Vagina (tissue), 2 donors: Measurements from ENCODE around the gene ADCY5. TPM values are rescaled to one million over a fixed set of nuclear protein-coding genes. Genes with fewer than 3 reads are reported as not detected.
A peak's percentile ranks its signal among the peaks of the same experiment; 100 is the strongest.

ENCODE experiments used
- DNase-seq, 2 donors: peaks; one replicate each; pipeline ENCODE4 v3.0.0-alpha.2; 2017; ENCODE audit errors: extremely low spot score in 2 of 2
- H3K27ac ChIP-seq: fragments of 200-600 bp; sonication (generic); one replicate; pipeline ENCODE4 v1.5.1; 2019
- H3K27me3 ChIP-seq: fragments of 200-600 bp; sonication (generic); one replicate; pipeline ENCODE4 v1.5.1; 2019
- H3K36me3 ChIP-seq, 2 donors: fragments of 200-600 bp; sonication (generic); one replicate each; pipeline ENCODE4 v1.5.1; 2017 to 2019
- H3K4me1 ChIP-seq: fragments of 200-600 bp; sonication (generic); one replicate; pipeline ENCODE4 v1.5.1; 2019
- H3K4me3 ChIP-seq, 2 donors: fragments of 200-600 bp; sonication (generic); 1 replicate in 1 of 2; 2 replicates in 1 of 2; pipeline ENCODE4 v1.5.1; 2016 to 2019
- H3K9me3 ChIP-seq: fragments of 200-600 bp; sonication (generic); one replicate; pipeline ENCODE4 v1.5.1; 2019
- CTCF ChIP-seq, 3 experiments: fragments of 450-650 bp in 2 of 3; fragments of 200-600 bp in 1 of 3; sonication (generic) in 1 of 3; IDR thresholded peaks; one replicate each; pipeline ENCODE4 v1.5.1; 2017 to 2019; ENCODE audit warnings: antibody characterized with exemption in 3 of 3, mild to moderate bottlenecking in 2 of 3, moderate library complexity in 2 of 3
- POLR2A ChIP-seq, 2 donors: fragments of 450-650 bp; IDR thresholded peaks; one replicate each; pipeline ENCODE4 v1.6.1; 2017; ENCODE audit warnings: antibody characterized with exemption in 2 of 2, mild to moderate bottlenecking in 2 of 2, moderate library complexity in 2 of 2
- POLR2AphosphoS5 ChIP-seq, 2 donors: sonication (generic); formaldehyde crosslinking; IDR thresholded peaks; one replicate each; pipeline ENCODE4 v1.9.0; 2017; ENCODE audit warnings: antibody characterized with exemption in 2 of 2, mild to moderate bottlenecking in 2 of 2, low read depth in 1 of 2; ENCODE audit not compliant: insufficient read depth in 1 of 2
- intact Hi-C: fragments of 100-400 bp; cut with DNase I; formaldehyde crosslinking; loops from one replicate; pipeline ENCODE4 v1.15.1; 2023
- total RNA-seq: library from RNA; depleted of rRNA; stranded (reverse); fragments of >200 nt; gene quantifications from one replicate; pipeline ENCODE4 v1.2.3, GENCODE V29; 2016

ADCY5 gene
- total RNA-seq, 1 donor from 2014 or later: 16.7 TPM

- no peaks in the 10 kb centered on the region for H3K4me1 ChIP-seq
- H3K27me3 ChIP-seq: no peaks in the 10 kb centered on the region
- no peak for TF ChIP-seq CTCF (IDR thresholded peaks at IDR 0.05)
- no peak for TF ChIP-seq POLR2AphosphoS5 (IDR thresholded peaks at IDR 0.05; ENCODE audit: insufficient read depth in 1 of 2, low read depth in 1 of 2)
- no peak for TF ChIP-seq POLR2A (IDR thresholded peaks at IDR 0.05)
- intact Hi-C loops: no loop called here
- no peaks in the 10 kb centered on the region for H3K36me3 ChIP-seq
- no peaks in the 10 kb centered on the region for H3K9me3 ChIP-seq
- H3K27ac ChIP-seq: no peak overlapping the region
- H3K4me3 ChIP-seq: no peak overlapping the region
- DNase-seq: no peak
These were observed 186.0 kb downstream of the ADCY5 start for GRCh38 chr3:123262868-123263267.

GRCh38 chr3:123262226-123262625, 186.7 kb downstream of the ADCY5 start:
- no peaks in the 10 kb centered on the region for H3K27me3 ChIP-seq
- H3K36me3 ChIP-seq: no peaks in the 10 kb centered on the region
- intact Hi-C loops: no loop called here
- H3K27ac ChIP-seq: no peak overlapping the region
- DNase-seq: no peak
- H3K4me3 ChIP-seq: no peak overlapping the region
- H3K4me1 ChIP-seq: no peaks in the 10 kb centered on the region
- TF ChIP-seq POLR2AphosphoS5 (IDR thresholded peaks at IDR 0.05; ENCODE audit: insufficient read depth in 1 of 2, low read depth in 1 of 2) (no peak), POLR2A (IDR thresholded peaks at IDR 0.05) (no peak), CTCF (IDR thresholded peaks at IDR 0.05) (no peak)
- no peaks in the 10 kb centered on the region for H3K9me3 ChIP-seq

GRCh38 chr3:123261666-123262065, 187.2 kb downstream of the ADCY5 start:
- Histone ChIP-seq H3K27me3 (no peaks in the 10 kb centered on the region), H3K4me1 (no peaks in the 10 kb centered on the region), H3K4me3 (no peak overlapping the region), H3K27ac (no peak overlapping the region), H3K36me3 (no peaks in the 10 kb centered on the region), H3K9me3 (no peaks in the 10 kb centered on the region)
- DNase-seq: no peak
- TF ChIP-seq CTCF (IDR thresholded peaks at IDR 0.05) (no peak), POLR2A (IDR thresholded peaks at IDR 0.05) (no peak), POLR2AphosphoS5 (IDR thresholded peaks at IDR 0.05; ENCODE audit: insufficient read depth in 1 of 2, low read depth in 1 of 2) (no peak)
- intact Hi-C loops: no loop called here

GRCh38 chr3:123258811-123259420, 190.0 kb downstream of the ADCY5 start:
- DNase-seq: no peak
- intact Hi-C loops: no loop called here

More at GRCh38 chr3:123258811-123259420, 190.0 kb downstream of the ADCY5 start:
- Histone ChIP-seq H3K9me3 (no peaks in the 10 kb centered on the region), H3K36me3 (no peaks in the 10 kb centered on the region), H3K4me1 (no peaks in the 10 kb centered on the region), H3K4me3 (no peak overlapping the region), H3K27ac (no peak overlapping the region), H3K27me3 (no peaks in the 10 kb centered on the region)
- peak in 2 of 3 experiments; percentile 18 to 33 for TF ChIP-seq CTCF (IDR thresholded peaks at IDR 0.05)
- TF ChIP-seq POLR2AphosphoS5 (IDR thresholded peaks at IDR 0.05; ENCODE audit: insufficient read depth in 1 of 2, low read depth in 1 of 2): no peak
- no peak for TF ChIP-seq POLR2A (IDR thresholded peaks at IDR 0.05)
